ENCODE results near the gene GPR162.

GPR162 gene

GRCh38 chr12:6821591-6822425 lies at the start of gene GPR162:
GPR162 (plus strand) TSS chr12:6821821; CDS start chr12:6823899, 2,078 bp downstream.
- DNase-seq (ENCODE audit: low spot score), result no peak
- TF ChIP-seq CTCF (IDR thresholded peaks at IDR 0.05; ENCODE audit: extremely low read depth, missing control alignments), result no peak

- TF ChIP-seq CTCF (IDR thresholded peaks at IDR 0.05; ENCODE audit: extremely low read depth, missing control alignments), result no peak
- DNase-seq (ENCODE audit: low spot score), result peak; percentile 72
These were observed 49.3 kb upstream of the GPR162 start, which contains the start of gene LAG3 for GRCh38 chr12:6772331-6772695. LAG3 (plus strand) TSS chr12:6772520; CDS start chr12:6772853, 333 bp downstream.

- DNase-seq (ENCODE audit: low spot score), result peak; percentile 68
- TF ChIP-seq CTCF (IDR thresholded peaks at IDR 0.05; ENCODE audit: extremely low read depth, missing control alignments), result no peak
These were observed 48.7 kb upstream of the GPR162 start for GRCh38 chr12:6772726-6773589.

- TF ChIP-seq CTCF (IDR thresholded peaks at IDR 0.05; ENCODE audit: extremely low read depth, missing control alignments), result no peak
These were observed 47.9 kb upstream of the GPR162 start for GRCh38 chr12:6773590-6774351.

GRCh38 chr12:6774499-6775062 lies 47.0 kb upstream of the GPR162 start:
- DNase-seq (ENCODE audit: low spot score), result no peak
- TF ChIP-seq CTCF (IDR thresholded peaks at IDR 0.05; ENCODE audit: extremely low read depth, missing control alignments), result no peak

More at GRCh38 chr12:6773590-6774351, 47.9 kb upstream of the GPR162 start:
- no peak for DNase-seq (ENCODE audit: low spot score)

GRCh38 chr12:6775185-6776174 lies 46.1 kb upstream of the GPR162 start:
- DNase-seq (ENCODE audit: low spot score), result no peak
- TF ChIP-seq CTCF (IDR thresholded peaks at IDR 0.05; ENCODE audit: extremely low read depth, missing control alignments), result no peak

Measured in GM20000 (cell line).